GM12872 (cell line): Measurements from ENCODE around the gene OR6C2.

Experiments used
- CTCF ChIP-seq: IDR thresholded peaks from 3 replicates; pipeline ENCODE4 v1.5.1; 2011; ENCODE audit warnings: low read depth, mild to moderate bottlenecking, low read length, moderate library complexity; ENCODE audit not compliant: insufficient read depth

Gene OR6C2

GRCh38 chr12:55472264-55472663 lies 28.4 kb downstream of the OR6C2 start:
- no peak for TF ChIP-seq CTCF

GRCh38 chr12:55492078-55492477 lies 48.2 kb downstream of the OR6C2 start, which contains the start of gene OR6C68:
OR6C68 (plus strand) TSS chr12:55492378; CDS start chr12:55492378, 0 bp downstream.
- no peak for TF ChIP-seq CTCF

GRCh38 chr12:55495490-55495889 lies 51.6 kb downstream of the OR6C2 start:
- TF ChIP-seq CTCF: no peak

GRCh38 chr12:55499231-55499630 lies 55.4 kb downstream of the OR6C2 start:
- TF ChIP-seq CTCF: no peak

- TF ChIP-seq CTCF: no peak
Observed at GRCh38 chr12:55499810-55500252, 56.0 kb downstream of the OR6C2 start.

GRCh38 chr12:55501601-55502000 lies 57.7 kb downstream of the OR6C2 start:
- no peak for TF ChIP-seq CTCF
